GM21447 (cell line): ENCODE data around the gene CMTM8.
"Not testable (repeated sequence)": the region's sequence is repeated elsewhere in the genome, so short reads cannot be mapped to it uniquely, and the experiment has no call there.

Source experiments
- ATAC-seq: cut with Tn5 transposase; IDR thresholded peaks from one replicate; pipeline ENCODE4 v1.9.1; 2021; ENCODE audit not compliant: unreplicated experiment

The CMTM8 gene

GRCh38 chr3:32228743-32229142, 9.7 kb upstream of the CMTM8 start:
- ATAC-seq, result not testable (repeated sequence)

- no peak for ATAC-seq
These were observed 8.9 kb upstream of the CMTM8 start for GRCh38 chr3:32229565-32229964.

- ATAC-seq, result no peak
These were observed 2.1 kb upstream of the CMTM8 start for GRCh38 chr3:32236377-32236776.

- ATAC-seq, result no peak
These were observed 619 bp upstream of the CMTM8 start for GRCh38 chr3:32237670-32238452.

GRCh38 chr3:32239307-32240158, 1.1 kb downstream of the CMTM8 start:
- ATAC-seq, result no peak

GRCh38 chr3:32240159-32240545, 1.7 kb downstream of the CMTM8 start:
- no peak for ATAC-seq

GRCh38 chr3:32241100-32241499, 2.6 kb downstream of the CMTM8 start:
- no peak for ATAC-seq

- no peak for ATAC-seq
These were observed 5.0 kb downstream of the CMTM8 start for GRCh38 chr3:32243519-32243918.

GRCh38 chr3:32245200-32245599, 6.7 kb downstream of the CMTM8 start:
- ATAC-seq, result no peak

GRCh38 chr3:32246079-32246675, 7.7 kb downstream of the CMTM8 start:
- ATAC-seq, result no peak

- ATAC-seq, result no peak
These were observed 10.8 kb downstream of the CMTM8 start for GRCh38 chr3:32249184-32249782.

GRCh38 chr3:32254268-32254667, 15.8 kb downstream of the CMTM8 start:
- ATAC-seq, result no peak

GRCh38 chr3:32255345-32255744, 16.9 kb downstream of the CMTM8 start:
- ATAC-seq, result no peak

- ATAC-seq, result no peak
These were observed 17.7 kb downstream of the CMTM8 start for GRCh38 chr3:32256206-32256605.

GRCh38 chr3:32257042-32257441, 18.6 kb downstream of the CMTM8 start:
- ATAC-seq, result no peak

- ATAC-seq, result no peak
These were observed 19.4 kb downstream of the CMTM8 start for GRCh38 chr3:32257641-32258438.

GRCh38 chr3:32258869-32259268, 20.4 kb downstream of the CMTM8 start:
- no peak for ATAC-seq

- ATAC-seq, result no peak
These were observed 23.1 kb downstream of the CMTM8 start for GRCh38 chr3:32261545-32261944.

- no peak for ATAC-seq
These were observed 23.7 kb downstream of the CMTM8 start for GRCh38 chr3:32262201-32262600.

- ATAC-seq, result no peak
These were observed 35.8 kb downstream of the CMTM8 start for GRCh38 chr3:32274306-32274705.

GRCh38 chr3:32275506-32275905, 37.0 kb downstream of the CMTM8 start:
- no peak for ATAC-seq
